Endothelial cell (in vitro differentiated cells): Measurements from ENCODE around the gene MRPS27. TPM values are rescaled to one million over a fixed set of nuclear protein-coding genes. Genes with fewer than 3 reads are reported as not detected.

Experiments used
- DNase-seq: peaks from one replicate; pipeline ENCODE4 v3.0.0; 2021; ENCODE audit warnings: low spot score
- H3K27ac Mint-ChIP-seq: one replicate; pipeline ENCODE4 v1.8.0; 2021; ENCODE audit warnings: mixed read lengths, inconsistent platforms; ENCODE audit not compliant: unreplicated experiment
- H3K27me3 Mint-ChIP-seq: one replicate; pipeline ENCODE4 v1.8.0; 2021; ENCODE audit warnings: mild to moderate bottlenecking, moderate library complexity, mixed read lengths, inconsistent platforms; ENCODE audit not compliant: unreplicated experiment
- H3K36me3 Mint-ChIP-seq: one replicate; pipeline ENCODE4 v1.8.0; 2021; ENCODE audit warnings: mild to moderate bottlenecking, low read depth, mixed read lengths, inconsistent platforms; ENCODE audit not compliant: unreplicated experiment
- H3K4me1 Mint-ChIP-seq: one replicate; pipeline ENCODE4 v1.8.0; 2021; ENCODE audit warnings: mild to moderate bottlenecking, mixed read lengths, inconsistent platforms; ENCODE audit not compliant: unreplicated experiment
- H3K4me3 Mint-ChIP-seq: one replicate; pipeline ENCODE4 v1.8.0; 2021; ENCODE audit warnings: mild to moderate bottlenecking, mixed read lengths, inconsistent platforms; ENCODE audit not compliant: unreplicated experiment
- H3K9me3 Mint-ChIP-seq: one replicate; pipeline ENCODE4 v1.8.0; 2021; ENCODE audit warnings: mixed read lengths, inconsistent platforms; ENCODE audit not compliant: unreplicated experiment
- total RNA-seq: library from RNA; stranded (reverse); fragmentation: NEBNext Ultra II Directional; extraction: Animal tissue kit (Norgen Biotek cat#: 25700); gene quantifications from one replicate; pipeline ENCODE4 v1.2.1, GENCODE V29; 2021; ENCODE audit not compliant: unreplicated experiment
- TF ChIP-seq, protein P1 (sequence below): fragments of 200-600 bp; sonication (generic); IDR thresholded peaks from one replicate; pipeline ENCODE4 v1.5.0; 2021; ENCODE audit warnings: antibody characterized with exemption; ENCODE audit not compliant: unreplicated experiment

MRPS27 gene
- total RNA-seq, 1 donor from 2014 or later: 62.8 TPM

DNA sequence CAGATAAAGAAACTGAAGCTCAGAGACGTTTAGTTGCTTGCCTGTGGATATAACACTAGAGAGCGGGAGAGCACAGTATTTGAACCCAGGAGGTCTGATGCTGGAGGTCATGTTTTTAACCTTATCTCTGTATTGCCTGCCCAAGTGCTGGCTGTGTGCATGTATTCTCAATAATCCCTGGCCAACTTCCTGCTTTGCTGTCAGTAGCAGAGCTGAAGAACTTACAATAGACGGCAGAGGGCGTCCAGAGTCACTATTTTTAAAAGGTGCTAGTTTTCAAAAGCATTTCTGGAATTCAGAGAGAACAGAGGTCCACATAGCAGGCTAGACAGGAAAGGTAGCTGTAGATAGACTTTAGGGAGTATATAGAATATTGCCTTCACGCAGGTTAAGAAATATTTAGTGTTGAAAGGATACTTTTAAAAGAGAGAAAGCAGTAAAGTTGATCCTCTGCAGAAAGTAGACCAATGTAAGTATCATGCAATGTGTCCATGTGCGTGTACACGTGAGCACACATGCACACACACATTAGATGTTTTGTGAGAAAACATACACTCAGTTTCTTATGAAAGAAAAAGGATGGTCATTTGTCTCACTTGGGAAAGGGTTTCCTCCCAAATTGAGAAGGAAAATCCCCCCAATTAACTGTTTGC is 46.4 kb upstream of the MRPS27 start:
- TF ChIP-seq, protein P1, sequence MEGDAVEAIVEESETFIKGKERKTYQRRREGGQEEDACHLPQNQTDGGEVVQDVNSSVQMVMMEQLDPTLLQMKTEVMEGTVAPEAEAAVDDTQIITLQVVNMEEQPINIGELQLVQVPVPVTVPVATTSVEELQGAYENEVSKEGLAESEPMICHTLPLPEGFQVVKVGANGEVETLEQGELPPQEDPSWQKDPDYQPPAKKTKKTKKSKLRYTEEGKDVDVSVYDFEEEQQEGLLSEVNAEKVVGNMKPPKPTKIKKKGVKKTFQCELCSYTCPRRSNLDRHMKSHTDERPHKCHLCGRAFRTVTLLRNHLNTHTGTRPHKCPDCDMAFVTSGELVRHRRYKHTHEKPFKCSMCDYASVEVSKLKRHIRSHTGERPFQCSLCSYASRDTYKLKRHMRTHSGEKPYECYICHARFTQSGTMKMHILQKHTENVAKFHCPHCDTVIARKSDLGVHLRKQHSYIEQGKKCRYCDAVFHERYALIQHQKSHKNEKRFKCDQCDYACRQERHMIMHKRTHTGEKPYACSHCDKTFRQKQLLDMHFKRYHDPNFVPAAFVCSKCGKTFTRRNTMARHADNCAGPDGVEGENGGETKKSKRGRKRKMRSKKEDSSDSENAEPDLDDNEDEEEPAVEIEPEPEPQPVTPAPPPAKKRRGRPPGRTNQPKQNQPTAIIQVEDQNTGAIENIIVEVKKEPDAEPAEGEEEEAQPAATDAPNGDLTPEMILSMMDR: peak; percentile 63
- no peak overlapping the region for H3K27ac Mint-ChIP-seq
- H3K4me1 Mint-ChIP-seq: peaks cover 4% of the 10 kb centered on the region
- H3K27me3 Mint-ChIP-seq: peaks cover 4% of the 10 kb centered on the region
- DNase-seq: peak; percentile 60
- H3K4me3 Mint-ChIP-seq: no peak overlapping the region
- no peaks in the 10 kb centered on the region for H3K9me3 Mint-ChIP-seq
- H3K36me3 Mint-ChIP-seq: peaks cover 8% of the 10 kb centered on the region

DNA sequence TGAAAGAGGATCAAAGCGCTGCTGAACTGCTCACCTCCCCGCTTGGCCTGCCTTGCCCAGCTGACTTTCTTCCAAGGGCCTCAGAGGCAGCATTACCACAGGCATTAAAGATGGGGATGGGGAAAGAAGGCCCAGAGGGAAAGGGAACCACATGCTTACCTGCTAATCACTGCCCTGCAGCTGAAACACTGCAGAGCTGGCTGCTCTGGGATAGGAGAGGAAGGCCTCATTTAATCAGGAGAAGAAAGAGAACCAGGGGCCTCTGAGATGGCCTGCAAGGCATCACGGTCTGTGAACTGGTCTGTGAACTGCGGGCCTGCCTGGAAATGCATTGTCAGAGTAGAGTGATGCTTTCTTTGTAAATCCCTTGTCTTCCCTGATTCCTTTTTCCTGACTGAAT is 44.9 kb upstream of the MRPS27 start:
- H3K36me3 Mint-ChIP-seq: peaks cover 12% of the 10 kb centered on the region
- H3K27ac Mint-ChIP-seq: no peak overlapping the region

DNA sequence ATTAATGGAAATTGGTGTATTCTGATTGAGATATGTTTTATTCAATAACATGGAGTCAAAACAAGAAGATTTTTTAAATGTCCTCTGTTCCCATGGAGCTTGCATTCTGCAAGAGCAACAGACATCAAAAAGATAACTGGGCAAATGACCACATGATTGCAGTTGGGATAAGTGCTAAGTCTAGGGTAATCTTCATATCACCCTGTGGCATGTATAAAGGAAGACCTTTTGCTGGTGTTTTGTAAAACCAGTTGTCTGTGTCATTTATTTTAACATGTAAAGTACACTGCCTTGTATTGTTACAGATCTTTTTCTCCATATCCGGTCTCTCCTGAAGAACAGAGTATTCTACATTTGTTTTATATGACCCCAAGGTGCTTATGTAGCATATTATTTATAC is 44.1 kb upstream of the MRPS27 start:
- TF ChIP-seq, protein P1: no peak
- no peak for DNase-seq
- no peak overlapping the region for H3K4me3 Mint-ChIP-seq
- no peaks in the 10 kb centered on the region for H3K9me3 Mint-ChIP-seq
- peaks cover 2% of the 10 kb centered on the region for H3K27me3 Mint-ChIP-seq
- peaks cover 12% of the 10 kb centered on the region for H3K36me3 Mint-ChIP-seq
- H3K27ac Mint-ChIP-seq: no peak overlapping the region
- peaks cover 4% of the 10 kb centered on the region for H3K4me1 Mint-ChIP-seq

More for the DNA sequence above, 44.9 kb upstream of the MRPS27 start:
- H3K27me3 Mint-ChIP-seq: peaks cover 2% of the 10 kb centered on the region
- no peak overlapping the region for H3K4me3 Mint-ChIP-seq
- TF ChIP-seq, protein P1: no peak
- H3K9me3 Mint-ChIP-seq: no peaks in the 10 kb centered on the region
- peaks cover 4% of the 10 kb centered on the region for H3K4me1 Mint-ChIP-seq
- no peak for DNase-seq

DNA sequence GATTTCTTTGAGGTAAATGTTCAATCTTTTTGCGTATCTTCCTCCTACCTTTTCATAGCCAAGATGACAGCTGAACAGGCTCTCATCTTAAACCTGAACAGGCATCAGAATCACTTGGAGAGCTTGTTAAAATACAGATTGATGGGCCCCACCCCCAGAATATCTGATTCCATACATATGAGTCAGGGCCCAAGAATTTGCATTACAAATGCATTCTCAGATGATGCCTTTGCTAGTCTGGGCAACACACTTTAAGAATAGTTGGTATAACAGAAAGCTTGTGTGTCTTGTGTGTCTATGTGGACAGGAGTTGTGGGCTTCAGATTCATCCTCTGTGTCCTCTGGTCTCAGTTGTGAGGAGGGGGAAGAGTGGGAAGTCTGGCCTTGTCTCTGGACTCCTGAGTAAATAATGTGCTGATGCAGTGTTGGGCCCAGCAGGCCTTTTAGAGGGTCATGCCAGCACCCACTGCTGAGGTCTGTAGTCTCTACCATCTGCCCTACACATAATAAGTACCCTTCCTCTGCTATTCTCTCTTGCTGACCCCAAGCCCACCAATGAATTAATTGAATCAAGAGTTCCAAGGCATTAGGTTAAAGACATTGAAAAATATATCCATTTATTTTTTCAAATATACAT is 43.2 kb upstream of the MRPS27 start:
- no peak for DNase-seq
- no peaks in the 10 kb centered on the region for H3K9me3 Mint-ChIP-seq
- TF ChIP-seq, protein P1: no peak

DNA sequence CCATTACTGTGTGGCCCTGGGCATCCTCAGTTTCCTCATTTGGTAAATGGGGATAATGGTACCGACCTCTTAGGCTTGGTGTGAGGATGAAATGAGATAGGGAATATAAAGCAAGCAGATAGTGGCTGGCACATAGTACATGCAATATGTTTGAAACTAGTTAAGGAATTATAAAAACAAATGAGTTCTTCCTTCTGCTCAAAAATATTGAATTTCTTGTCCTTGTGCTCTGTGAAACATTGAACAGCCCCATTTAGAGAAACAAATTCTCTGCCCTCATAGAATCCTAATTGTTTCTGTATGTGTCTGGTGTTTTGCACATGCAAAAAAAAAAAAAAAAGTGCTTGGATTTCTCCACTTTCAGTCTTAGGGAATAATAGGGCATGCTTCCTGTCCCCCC is 39.8 kb upstream of the MRPS27 start:
- H3K4me1 Mint-ChIP-seq: peaks cover 5% of the 10 kb centered on the region
- TF ChIP-seq, protein P1: no peak
- peaks cover 2% of the 10 kb centered on the region for H3K27me3 Mint-ChIP-seq
- H3K27ac Mint-ChIP-seq: no peak overlapping the region
- H3K36me3 Mint-ChIP-seq: peaks cover 12% of the 10 kb centered on the region
- no peak overlapping the region for H3K4me3 Mint-ChIP-seq
- DNase-seq: no peak
- H3K9me3 Mint-ChIP-seq: no peaks in the 10 kb centered on the region

More for the DNA sequence above, 43.2 kb upstream of the MRPS27 start:
- H3K36me3 Mint-ChIP-seq: peaks cover 12% of the 10 kb centered on the region
- H3K27me3 Mint-ChIP-seq: peaks cover 2% of the 10 kb centered on the region
- H3K4me3 Mint-ChIP-seq: no peak overlapping the region
- peaks cover 4% of the 10 kb centered on the region for H3K4me1 Mint-ChIP-seq
- H3K27ac Mint-ChIP-seq: no peak overlapping the region
